ENCODE results near the gene PPP2R2C. TPM values are rescaled to one million over a fixed set of nuclear protein-coding genes. Genes with fewer than 3 reads are reported as not detected.

The PPP2R2C gene
- total RNA-seq, 2 donors from 2014 or later = not detected

GRCh38 chr4:6375620-6376295, 96.7 kb downstream of the PPP2R2C start:
- Mint-ChIP-seq H3K27ac (no peak overlapping the region), H3K4me3 (no peak overlapping the region), H3K4me1 (no peaks in the 10 kb centered on the region), H3K36me3 (ENCODE audit: low read depth) (no peaks in the 10 kb centered on the region), H3K27me3 (peaks cover 12% of the 10 kb centered on the region), H3K9me3 (no peaks in the 10 kb centered on the region)
- ATAC-seq (replicated peaks) = no peak

DNA sequence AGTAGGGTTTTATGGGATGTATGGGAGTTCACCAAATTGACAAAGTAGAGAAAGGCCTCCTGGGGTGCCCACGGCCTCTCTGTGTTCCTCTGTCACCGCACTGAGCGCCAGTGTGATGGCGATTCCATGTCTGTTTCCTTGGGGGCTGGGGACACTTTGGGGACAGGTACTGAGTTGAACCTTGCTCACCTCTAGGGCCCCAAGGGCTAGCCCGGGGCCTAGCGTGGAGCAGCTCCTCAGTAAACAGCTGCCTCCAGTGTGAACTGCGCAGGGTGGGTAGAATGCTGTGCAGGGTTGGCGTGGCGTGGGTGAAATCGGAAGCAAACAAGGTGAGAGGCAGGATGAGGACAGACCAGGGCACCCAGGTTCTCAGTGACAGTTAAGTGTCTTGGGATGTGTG, 97.8 kb downstream of the PPP2R2C start:
- no peaks in the 10 kb centered on the region for H3K36me3 Mint-ChIP-seq (ENCODE audit: low read depth)
- H3K4me1 Mint-ChIP-seq = no peaks in the 10 kb centered on the region
- peaks cover 9% of the 10 kb centered on the region for H3K27me3 Mint-ChIP-seq
- H3K4me3 Mint-ChIP-seq = no peak overlapping the region
- ATAC-seq (replicated peaks) = no peak
- no peak overlapping the region for H3K27ac Mint-ChIP-seq
- no peaks in the 10 kb centered on the region for H3K9me3 Mint-ChIP-seq

DNA sequence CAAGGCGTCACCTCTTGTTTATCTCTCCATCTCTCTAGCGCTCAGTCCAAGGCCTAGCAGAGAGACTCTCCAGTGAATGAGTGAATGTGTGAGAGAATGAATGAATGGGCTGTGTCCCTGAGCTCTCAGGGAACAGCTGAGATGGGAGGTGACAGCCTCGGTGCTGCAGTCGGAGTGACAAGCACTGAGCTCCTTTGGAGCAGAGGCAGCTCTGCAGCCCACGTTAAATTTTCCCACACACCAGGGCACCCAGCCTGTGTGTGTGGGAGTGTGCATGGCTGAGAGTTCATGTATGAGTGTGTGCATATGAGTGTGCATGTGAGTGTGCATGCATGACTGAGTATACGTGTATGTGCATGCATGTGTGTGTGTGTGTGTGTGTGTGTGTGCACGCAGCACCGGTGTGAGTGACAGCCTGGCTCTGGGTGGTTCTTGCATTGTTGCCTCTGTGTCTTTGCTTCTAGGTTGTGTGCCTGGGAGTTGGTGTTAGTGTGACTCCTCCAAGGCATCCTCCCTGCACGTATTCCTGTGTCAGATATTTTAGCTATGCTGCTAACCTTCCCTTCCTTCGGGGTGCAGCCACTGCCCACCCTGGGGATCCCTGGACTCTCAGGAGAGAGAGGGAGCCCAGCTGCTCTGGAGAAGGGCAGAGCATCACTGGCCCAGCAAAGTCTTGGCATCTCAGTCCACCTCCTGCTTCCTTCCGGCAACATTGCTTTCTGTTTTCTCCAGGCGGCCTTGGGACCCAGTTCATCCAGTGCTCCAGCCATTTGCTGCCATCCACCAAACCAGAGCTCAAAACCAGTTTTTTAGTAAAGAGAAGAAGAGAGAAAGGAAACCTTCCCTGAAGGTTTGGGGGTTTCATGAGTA, 98.6 kb downstream of the PPP2R2C start:
- no peak overlapping the region for H3K27ac Mint-ChIP-seq
- no peaks in the 10 kb centered on the region for H3K36me3 Mint-ChIP-seq (ENCODE audit: low read depth)
- no peak overlapping the region for H3K4me3 Mint-ChIP-seq
- no peak for ATAC-seq (replicated peaks)
- H3K9me3 Mint-ChIP-seq = no peaks in the 10 kb centered on the region
- no peaks in the 10 kb centered on the region for H3K4me1 Mint-ChIP-seq
- H3K27me3 Mint-ChIP-seq = peaks cover 5% of the 10 kb centered on the region

- H3K36me3 Mint-ChIP-seq (ENCODE audit: low read depth) = no peaks in the 10 kb centered on the region
- H3K4me3 Mint-ChIP-seq = no peak overlapping the region
- no peaks in the 10 kb centered on the region for H3K4me1 Mint-ChIP-seq
- no peak overlapping the region for H3K27ac Mint-ChIP-seq
- H3K9me3 Mint-ChIP-seq = no peaks in the 10 kb centered on the region
- peak; percentile 66 for ATAC-seq (replicated peaks)
- peaks cover 12% of the 10 kb centered on the region for H3K27me3 Mint-ChIP-seq
Measured at GRCh38 chr4:6372649-6373525, 99.5 kb downstream of the PPP2R2C start.

DNA sequence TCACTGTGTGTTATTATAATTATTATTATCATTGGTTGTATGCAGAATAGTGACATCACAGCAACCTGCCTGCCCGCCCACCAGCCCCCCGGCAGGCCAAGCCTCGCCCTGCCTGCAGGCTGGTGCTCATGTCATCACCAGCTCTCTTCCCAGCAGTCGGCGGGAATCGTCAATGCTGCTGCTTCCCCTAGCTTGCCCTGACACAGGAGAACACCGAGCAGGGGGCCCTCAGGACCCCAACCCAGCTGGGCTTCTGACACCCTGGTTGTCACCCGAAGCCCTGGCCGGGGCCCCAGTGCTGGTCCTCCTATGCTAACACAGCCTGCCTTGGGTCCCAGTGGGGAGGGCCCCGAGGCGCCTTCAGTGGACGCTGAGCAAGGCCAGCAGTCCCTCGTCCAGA, 100.6 kb downstream of the PPP2R2C start:
- Mint-ChIP-seq H3K36me3 (ENCODE audit: low read depth) (no peaks in the 10 kb centered on the region), H3K27me3 (peaks cover 10% of the 10 kb centered on the region), H3K4me3 (no peak overlapping the region), H3K4me1 (no peaks in the 10 kb centered on the region), H3K27ac (no peak overlapping the region), H3K9me3 (no peaks in the 10 kb centered on the region)
- ATAC-seq (replicated peaks) = no peak

DNA sequence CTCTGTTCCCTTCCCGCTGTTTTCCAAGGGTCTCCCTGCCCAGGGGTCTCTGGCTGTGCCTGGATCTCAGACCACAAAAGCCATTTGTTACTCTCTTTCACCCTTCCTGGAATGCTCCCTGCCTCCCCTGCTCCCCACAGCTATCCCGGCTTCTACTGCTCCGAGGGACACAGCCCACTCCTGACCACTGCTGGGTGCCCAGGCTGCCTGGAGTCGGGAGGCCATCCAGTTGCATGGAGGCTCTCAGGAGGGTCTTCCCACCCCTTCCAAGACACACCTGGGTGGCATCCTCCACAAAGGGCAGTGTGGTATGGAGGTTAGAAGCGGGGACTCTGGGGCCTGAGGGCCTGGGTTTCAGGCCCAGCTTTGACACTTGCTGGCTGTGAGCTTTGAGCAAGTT, 101.1 kb downstream of the PPP2R2C start:
- peaks cover 8% of the 10 kb centered on the region for H3K27me3 Mint-ChIP-seq
- H3K4me3 Mint-ChIP-seq = no peak overlapping the region
- H3K36me3 Mint-ChIP-seq (ENCODE audit: low read depth) = no peaks in the 10 kb centered on the region
- H3K27ac Mint-ChIP-seq = no peak overlapping the region
- no peaks in the 10 kb centered on the region for H3K4me1 Mint-ChIP-seq
- no peak for ATAC-seq (replicated peaks)
- no peaks in the 10 kb centered on the region for H3K9me3 Mint-ChIP-seq

DNA sequence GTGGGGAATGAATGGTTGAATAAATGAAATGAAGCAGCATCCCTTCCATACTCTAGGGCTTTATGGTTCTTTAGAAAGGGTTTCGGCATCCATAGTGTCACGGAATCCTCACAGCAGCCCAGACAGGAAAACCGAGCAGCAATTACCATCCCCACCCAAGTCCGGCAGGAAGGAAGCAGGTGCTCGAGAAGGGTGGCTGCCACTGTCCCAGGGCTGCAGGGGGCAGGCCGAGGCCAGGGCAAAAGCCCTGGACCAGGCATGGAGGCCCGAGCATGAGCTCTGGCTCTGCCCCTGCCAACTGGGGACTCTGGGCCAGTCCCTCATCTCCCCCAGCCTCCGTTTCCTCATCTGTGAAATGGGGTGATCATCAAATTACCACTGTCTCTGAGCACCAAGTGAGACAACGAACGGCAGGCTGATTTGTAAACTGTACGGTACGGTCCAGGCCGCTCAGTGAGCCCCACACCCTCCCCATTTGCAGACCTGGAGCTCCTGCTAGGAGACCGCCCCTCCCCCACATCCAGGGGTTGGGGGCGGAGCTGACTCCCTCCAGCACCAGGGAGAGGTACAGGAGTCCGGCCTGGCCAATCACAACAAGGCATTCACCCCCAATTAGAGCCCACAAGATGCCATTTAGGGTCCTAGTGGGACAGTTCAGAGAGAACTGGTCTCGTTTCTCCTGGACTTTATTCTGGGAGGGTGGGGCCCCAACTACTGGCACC, 102.3 kb downstream of the PPP2R2C start:
- H3K4me1 Mint-ChIP-seq = no peaks in the 10 kb centered on the region
- H3K36me3 Mint-ChIP-seq (ENCODE audit: low read depth) = no peaks in the 10 kb centered on the region
- H3K9me3 Mint-ChIP-seq = no peaks in the 10 kb centered on the region
- no peak overlapping the region for H3K27ac Mint-ChIP-seq
- H3K4me3 Mint-ChIP-seq = no peak overlapping the region
- ATAC-seq (replicated peaks) = no peak
- H3K27me3 Mint-ChIP-seq = peaks cover 8% of the 10 kb centered on the region

DNA sequence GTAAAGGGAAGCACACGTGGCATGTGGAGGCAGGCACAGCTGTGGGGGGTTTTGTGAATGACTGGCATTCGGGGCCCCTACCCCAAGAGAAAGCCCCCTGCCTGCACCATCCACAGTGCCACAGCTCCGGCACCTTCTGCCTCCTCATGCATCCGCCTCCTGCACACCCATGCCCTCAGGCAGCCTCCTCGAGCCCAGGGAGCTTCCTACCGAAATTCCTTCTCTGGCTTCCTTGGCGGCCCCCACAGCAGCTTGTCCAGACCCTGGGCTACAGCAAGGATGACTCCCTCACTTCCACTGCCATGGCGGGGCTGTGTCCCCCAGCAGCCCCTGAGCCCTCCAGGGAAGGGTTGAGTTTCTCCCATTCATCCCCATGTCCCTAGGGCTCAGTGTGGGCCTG, 102.9 kb downstream of the PPP2R2C start:
- Mint-ChIP-seq H3K4me3 (no peak overlapping the region), H3K27me3 (peaks cover 8% of the 10 kb centered on the region), H3K27ac (no peak overlapping the region), H3K36me3 (ENCODE audit: low read depth) (no peaks in the 10 kb centered on the region), H3K9me3 (no peaks in the 10 kb centered on the region), H3K4me1 (no peaks in the 10 kb centered on the region)
- ATAC-seq (replicated peaks) = no peak

- no peak for ATAC-seq (replicated peaks)
- H3K36me3 Mint-ChIP-seq (ENCODE audit: low read depth) = no peaks in the 10 kb centered on the region
- no peak overlapping the region for H3K4me3 Mint-ChIP-seq
- no peak overlapping the region for H3K27ac Mint-ChIP-seq
- no peaks in the 10 kb centered on the region for H3K9me3 Mint-ChIP-seq
- peaks cover 8% of the 10 kb centered on the region for H3K27me3 Mint-ChIP-seq
- H3K4me1 Mint-ChIP-seq = no peaks in the 10 kb centered on the region
Measured at GRCh38 chr4:6369035-6369434, 103.4 kb downstream of the PPP2R2C start.

GRCh38 chr4:6368601-6369000, 103.8 kb downstream of the PPP2R2C start:
- no peak overlapping the region for H3K27ac Mint-ChIP-seq
- no peaks in the 10 kb centered on the region for H3K36me3 Mint-ChIP-seq (ENCODE audit: low read depth)
- H3K4me1 Mint-ChIP-seq = no peaks in the 10 kb centered on the region
- H3K4me3 Mint-ChIP-seq = no peak overlapping the region
- no peaks in the 10 kb centered on the region for H3K9me3 Mint-ChIP-seq
- ATAC-seq (replicated peaks) = no peak
- H3K27me3 Mint-ChIP-seq = peaks cover 11% of the 10 kb centered on the region

GRCh38 chr4:6368096-6368495, 104.3 kb downstream of the PPP2R2C start:
- Mint-ChIP-seq H3K4me3 (no peak overlapping the region), H3K27ac (no peak overlapping the region), H3K36me3 (ENCODE audit: low read depth) (no peaks in the 10 kb centered on the region), H3K4me1 (no peaks in the 10 kb centered on the region), H3K27me3 (peaks cover 11% of the 10 kb centered on the region), H3K9me3 (no peaks in the 10 kb centered on the region)
- ATAC-seq (replicated peaks) = no peak

- Mint-ChIP-seq H3K9me3 (no peaks in the 10 kb centered on the region), H3K27me3 (peaks cover 11% of the 10 kb centered on the region), H3K4me1 (no peaks in the 10 kb centered on the region), H3K36me3 (ENCODE audit: low read depth) (no peaks in the 10 kb centered on the region), H3K4me3 (no peak overlapping the region), H3K27ac (no peak overlapping the region)
- no peak for ATAC-seq (replicated peaks)
Measured at GRCh38 chr4:6367371-6367851, 105.0 kb downstream of the PPP2R2C start.

DNA sequence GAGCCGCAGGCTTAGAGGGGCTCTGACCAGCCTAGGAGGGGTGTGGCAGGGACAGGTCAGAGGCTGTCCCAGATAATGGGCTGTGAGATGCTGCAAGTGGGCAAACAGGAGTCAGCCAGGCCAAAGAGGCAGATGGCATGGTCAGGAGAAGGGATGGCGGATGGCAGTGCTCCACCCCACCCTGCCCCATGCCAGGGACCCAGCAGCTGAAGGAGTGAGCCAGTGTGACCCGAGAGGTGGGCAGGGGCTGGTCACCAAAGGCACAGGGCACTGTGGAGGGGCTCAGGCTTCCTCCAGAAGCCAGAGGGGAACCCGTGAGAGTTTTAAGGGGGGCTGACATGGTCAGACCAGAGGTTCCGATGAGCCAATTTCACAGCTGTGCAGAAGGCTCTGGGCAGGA, 105.8 kb downstream of the PPP2R2C start:
- H3K27ac Mint-ChIP-seq = no peak overlapping the region
- no peak for ATAC-seq (replicated peaks)
- H3K4me1 Mint-ChIP-seq = no peaks in the 10 kb centered on the region
- H3K4me3 Mint-ChIP-seq = no peak overlapping the region
- no peaks in the 10 kb centered on the region for H3K36me3 Mint-ChIP-seq (ENCODE audit: low read depth)
- peaks cover 16% of the 10 kb centered on the region for H3K27me3 Mint-ChIP-seq
- H3K9me3 Mint-ChIP-seq = no peaks in the 10 kb centered on the region

- no peak for ATAC-seq (replicated peaks)
Measured at GRCh38 chr4:6365545-6366086, 106.8 kb downstream of the PPP2R2C start.

More at GRCh38 chr4:6365545-6366086, 106.8 kb downstream of the PPP2R2C start:
- Mint-ChIP-seq H3K4me3 (no peak overlapping the region), H3K27me3 (peaks cover 16% of the 10 kb centered on the region), H3K36me3 (ENCODE audit: low read depth) (no peaks in the 10 kb centered on the region), H3K9me3 (no peaks in the 10 kb centered on the region), H3K27ac (no peak overlapping the region), H3K4me1 (no peaks in the 10 kb centered on the region)

All from activated T-helper 17 cell treated with anti-CD3 and anti-CD28 coated beads, Interleukin-2, amount 50 U/mL, for 72 hours (primary cell).